GM19452 (cell line): ENCODE data around the gene TP73.

ENCODE experiments used
- ATAC-seq: cut with Tn5 transposase; IDR thresholded peaks from one replicate; pipeline ENCODE4 v1.9.1; 2021; ENCODE audit not compliant: unreplicated experiment

The TP73 gene

DNA sequence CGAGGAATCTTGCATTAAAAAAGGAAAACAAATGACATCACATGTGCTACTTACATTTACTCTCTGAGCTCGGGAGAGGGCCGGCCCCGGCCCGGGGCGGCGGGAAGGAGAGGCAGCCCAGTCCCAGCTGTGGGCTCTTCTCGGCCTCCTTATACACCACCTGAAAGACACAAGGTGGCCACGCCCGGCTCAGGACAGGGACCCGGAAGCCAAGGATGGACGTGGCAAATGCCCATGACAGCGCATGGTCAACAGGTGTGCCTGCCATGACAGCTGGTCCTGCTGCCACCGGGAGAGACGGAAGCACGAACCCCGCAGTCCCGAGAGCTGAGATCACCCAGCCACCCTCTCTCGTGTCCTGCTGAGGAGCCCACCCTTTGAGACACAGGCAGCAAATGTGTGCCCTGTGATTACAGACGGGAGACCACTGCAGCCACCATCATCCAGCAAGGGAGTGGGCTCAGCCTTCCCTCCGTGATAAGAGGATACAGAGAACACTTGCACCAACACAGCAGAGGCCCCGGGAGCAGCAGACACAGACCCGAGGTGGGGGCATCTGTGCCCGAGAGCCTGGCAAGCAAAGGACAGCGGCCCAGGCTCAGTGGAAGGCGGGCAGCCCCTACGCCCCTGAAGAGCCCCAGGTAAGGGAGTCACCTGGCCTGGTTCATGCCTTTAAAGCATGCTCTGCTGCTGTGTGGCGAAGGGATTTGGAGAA is 18.8 kb upstream of the TP73 start:
- no peak for ATAC-seq

DNA sequence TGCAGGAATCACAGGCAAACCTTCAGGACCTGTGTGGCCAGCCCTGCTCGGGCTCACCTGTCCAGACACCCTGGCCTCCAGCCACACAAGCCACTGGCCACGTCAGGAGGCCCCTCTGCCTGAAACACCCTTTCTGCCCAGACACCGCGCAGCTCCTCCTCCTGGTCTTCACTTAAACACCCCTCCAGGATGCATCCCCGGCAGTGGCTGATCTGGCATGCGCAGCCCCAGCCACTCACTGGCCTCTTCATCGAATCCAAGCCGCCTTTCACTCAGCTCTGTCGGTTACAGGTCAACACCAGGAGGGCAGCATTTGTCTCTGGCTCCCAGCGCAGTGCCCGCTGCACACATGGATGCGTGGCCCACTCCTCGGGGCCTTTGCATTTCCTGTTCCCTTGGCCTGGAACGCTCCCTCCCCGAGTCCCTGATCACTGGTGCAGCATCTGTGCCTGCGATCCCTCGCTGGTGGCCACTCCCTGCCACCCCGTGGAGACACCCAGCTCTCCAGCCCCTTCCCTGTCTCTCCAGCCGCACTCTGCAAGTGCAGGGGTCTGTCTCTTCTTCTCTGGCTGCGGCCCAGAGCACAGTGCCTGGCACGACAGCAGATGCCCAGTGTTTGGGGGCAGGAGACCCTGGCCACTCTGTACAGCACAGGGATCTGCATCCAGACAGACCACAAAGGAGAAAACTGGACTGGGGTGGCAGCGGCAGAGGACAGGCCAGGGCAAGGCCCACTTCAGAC is 18.1 kb upstream of the TP73 start:
- no peak for ATAC-seq

DNA sequence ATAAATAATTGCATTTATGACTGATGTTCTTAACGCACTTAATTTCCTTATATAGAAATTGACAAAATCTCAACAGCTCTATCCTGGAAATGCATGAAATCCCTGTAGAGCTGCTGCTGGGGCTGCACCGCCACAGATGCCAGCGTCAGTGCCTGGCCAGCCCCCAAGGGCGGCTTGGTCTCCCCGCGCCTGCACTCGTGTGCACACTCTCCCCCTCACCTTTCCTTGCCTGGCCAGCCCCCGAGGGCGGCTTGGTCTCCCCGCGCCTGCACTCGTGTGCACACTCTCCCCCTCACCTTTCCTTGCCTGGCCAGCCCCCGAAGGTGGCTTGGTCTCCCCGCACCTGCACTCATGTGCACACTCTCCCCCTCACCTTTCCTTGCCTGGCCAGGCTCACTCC is 16.2 kb upstream of the TP73 start:
- no peak for ATAC-seq

GRCh38 chr1:3636531-3636930 is 15.8 kb upstream of the TP73 start:
- ATAC-seq = no peak

GRCh38 chr1:3638027-3638426 is 14.3 kb upstream of the TP73 start:
- ATAC-seq = no peak

GRCh38 chr1:3638676-3639075 is 13.6 kb upstream of the TP73 start:
- ATAC-seq = no peak

- ATAC-seq = no peak
These were observed 12.9 kb upstream of the TP73 start for GRCh38 chr1:3639397-3639911.

DNA sequence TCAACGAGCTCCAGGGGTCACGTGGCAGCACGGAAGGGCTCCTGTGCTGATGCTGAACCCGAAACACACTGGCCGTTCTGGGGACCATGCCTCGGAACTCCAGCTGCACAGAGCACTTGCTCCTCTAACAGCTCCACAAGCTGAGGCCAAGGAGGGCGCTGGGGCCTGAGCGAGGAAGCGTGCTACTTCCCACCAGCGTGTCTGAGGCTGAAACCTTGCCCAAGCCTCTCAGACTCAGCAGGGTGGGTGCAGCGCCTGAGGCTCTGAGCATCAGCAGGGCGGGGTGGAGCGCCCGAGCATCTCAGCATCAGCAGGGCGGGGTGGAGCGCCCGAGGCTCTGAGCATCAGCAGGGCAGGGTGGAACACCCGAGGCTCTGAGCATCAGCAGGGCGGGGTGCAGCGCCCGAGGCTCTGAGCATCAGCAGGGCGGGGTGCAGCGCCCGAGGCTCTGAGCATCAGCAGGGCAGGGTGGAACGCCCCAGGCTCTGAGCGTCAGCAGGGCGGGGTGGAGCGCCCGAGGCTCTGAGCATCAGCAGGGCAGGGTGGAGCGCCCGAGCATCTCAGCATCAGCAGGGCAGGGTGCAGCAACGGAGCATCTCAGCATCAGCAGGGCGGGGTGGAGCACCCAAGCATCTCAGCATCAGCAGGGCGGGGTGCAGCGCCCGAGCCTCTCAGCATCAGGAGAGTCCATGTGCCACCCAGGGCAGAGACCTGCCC is 12.0 kb upstream of the TP73 start:
- ATAC-seq = no peak

GRCh38 chr1:3641046-3641760 is 11.1 kb upstream of the TP73 start:
- no peak for ATAC-seq

- no peak for ATAC-seq
These were observed 10.5 kb upstream of the TP73 start for GRCh38 chr1:3641816-3642215.

GRCh38 chr1:3642919-3643675 is 9.2 kb upstream of the TP73 start:
- ATAC-seq = no peak

- ATAC-seq = no peak
These were observed 8.0 kb upstream of the TP73 start for GRCh38 chr1:3644273-3644672.

DNA sequence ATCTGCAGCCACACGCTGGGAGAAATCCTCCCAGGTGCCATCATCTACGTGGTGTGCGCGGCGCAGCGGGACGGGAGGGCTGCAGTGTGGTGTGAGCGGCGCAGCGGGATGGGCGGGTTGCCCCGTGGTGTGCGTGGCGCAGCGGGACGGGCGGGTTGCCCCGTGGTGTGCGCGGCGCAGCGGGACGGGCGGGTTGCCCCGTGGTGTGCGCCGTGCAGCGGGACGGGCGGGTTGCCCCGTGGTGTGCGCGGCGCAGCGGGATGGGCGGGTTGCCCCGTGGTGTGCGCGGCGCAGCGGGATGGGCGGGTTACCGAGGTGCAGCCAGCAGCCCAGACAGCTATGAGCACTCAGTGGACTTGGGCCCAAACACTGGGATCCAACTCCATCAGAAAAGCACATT is 7.1 kb upstream of the TP73 start:
- ATAC-seq = no peak

GRCh38 chr1:3645666-3646355 is 6.5 kb upstream of the TP73 start:
- ATAC-seq = no peak

GRCh38 chr1:3646596-3646995 is 5.7 kb upstream of the TP73 start:
- ATAC-seq = no peak

DNA sequence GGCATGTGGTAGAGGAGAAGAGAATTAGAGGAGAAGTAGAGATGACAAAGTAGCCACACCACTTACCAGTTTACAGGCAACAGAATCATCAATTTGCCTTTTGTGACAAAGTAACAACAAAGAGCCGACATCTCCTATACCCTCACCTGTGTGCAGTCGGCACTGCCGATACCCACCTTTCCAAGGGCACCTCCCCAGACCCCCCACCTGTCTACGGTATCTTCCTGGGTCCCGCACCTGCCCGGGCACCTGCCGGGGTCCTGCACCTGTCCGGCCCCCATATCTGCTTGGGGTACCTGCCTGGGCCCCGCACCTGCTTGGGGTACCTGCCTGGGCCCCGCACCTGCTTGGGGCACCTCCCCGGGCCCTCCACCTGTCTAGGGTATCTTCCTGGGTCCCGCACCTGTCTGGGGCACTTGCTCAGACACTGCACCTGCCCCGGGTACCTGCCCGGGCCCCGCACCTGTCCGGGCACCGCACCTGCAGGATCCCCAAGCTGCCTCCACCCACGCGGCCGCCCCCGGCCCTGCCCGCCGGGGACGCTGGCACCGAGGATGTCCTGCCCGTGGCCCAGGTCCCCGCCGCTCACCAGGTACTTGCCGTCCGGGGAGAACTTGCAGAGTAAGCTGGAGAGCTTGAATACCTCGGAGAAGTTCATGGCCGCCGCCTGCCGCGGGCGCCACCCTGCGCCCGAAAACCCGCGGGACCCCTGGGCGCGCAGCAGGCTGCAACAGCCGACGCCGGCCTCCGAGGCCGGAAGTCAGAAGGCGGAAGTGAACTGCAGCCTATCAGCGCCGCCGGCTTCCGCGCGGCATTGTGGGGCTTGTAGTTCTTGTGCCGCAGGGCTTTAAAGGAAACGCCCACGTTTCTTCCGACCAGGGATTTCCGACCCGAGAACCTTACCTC is 2.7 kb upstream of the TP73 start, which contains the start of gene WRAP73:
WRAP73 (minus strand) TSS at position 762 of the 906 bp plus-strand sequence; CDS start at position 658, 104 bp downstream.
- peak; percentile 75 for ATAC-seq

DNA sequence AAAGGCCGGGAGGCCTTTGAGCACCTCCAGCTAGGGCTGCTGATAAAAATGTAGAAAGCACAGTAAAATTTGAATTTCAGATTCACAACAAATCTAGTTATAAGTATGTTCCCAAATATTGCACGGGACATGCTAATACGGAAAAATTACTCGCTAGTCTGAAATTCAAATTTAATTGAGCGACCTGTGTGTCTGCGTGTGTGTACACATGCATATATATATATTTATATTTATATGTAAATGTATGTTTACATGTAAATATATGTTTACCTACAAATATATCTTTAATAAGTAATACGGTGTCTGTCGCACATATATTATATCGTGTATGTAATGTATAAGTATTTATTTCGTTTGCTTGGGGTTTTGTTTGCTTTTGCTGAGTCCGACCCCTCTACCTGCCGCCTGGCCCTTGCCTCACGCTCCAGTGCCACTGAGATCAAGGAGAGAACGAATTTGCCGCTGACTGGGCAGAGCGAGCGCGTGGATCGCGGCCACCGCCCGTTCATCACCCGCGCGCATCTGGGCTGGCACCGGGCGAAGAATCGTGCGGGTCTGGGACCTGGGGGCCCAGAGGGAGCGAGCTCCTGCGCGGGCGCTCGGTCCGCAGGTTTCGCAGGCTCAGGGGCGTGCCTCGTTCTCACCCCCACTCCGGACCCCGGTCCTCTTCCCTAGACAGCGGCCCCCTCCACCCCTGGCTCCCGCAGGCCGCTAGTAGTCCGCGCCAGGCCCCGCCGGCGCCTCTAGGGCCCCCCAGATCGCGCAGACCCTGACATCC is 1.9 kb upstream of the TP73 start:
- no peak for ATAC-seq
